ENCODE data around the gene BRD3. TPM values are rescaled to one million over a fixed set of nuclear protein-coding genes. Genes with fewer than 3 reads are reported as not detected.

BRD3 gene
- total RNA-seq, 1 donor from 2014 or later: 35.5 TPM

DNA sequence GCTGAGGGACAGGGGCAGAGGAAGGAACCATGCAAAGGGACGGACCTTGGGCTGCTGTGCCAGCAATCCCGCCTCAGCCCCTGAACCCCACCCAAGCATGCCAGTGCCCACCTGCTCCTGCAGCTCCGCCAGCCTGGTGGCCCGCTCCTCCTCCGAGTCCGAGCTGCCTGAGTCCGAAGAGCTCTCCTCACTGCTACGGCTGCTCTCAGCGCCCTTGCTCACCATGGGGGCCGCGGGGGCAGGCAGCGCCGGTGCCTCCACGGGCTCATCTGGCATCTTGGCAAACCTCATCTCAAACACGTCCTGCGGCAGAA lies 26.2 kb downstream of the BRD3 start:
- peaks cover 84% of the 10 kb centered on the region for H3K36me3 ChIP-seq
- DNase-seq (no peak), ATAC-seq (peak in 1 of 2 donors; percentile 16)
- TF ChIP-seq, protein P1, sequence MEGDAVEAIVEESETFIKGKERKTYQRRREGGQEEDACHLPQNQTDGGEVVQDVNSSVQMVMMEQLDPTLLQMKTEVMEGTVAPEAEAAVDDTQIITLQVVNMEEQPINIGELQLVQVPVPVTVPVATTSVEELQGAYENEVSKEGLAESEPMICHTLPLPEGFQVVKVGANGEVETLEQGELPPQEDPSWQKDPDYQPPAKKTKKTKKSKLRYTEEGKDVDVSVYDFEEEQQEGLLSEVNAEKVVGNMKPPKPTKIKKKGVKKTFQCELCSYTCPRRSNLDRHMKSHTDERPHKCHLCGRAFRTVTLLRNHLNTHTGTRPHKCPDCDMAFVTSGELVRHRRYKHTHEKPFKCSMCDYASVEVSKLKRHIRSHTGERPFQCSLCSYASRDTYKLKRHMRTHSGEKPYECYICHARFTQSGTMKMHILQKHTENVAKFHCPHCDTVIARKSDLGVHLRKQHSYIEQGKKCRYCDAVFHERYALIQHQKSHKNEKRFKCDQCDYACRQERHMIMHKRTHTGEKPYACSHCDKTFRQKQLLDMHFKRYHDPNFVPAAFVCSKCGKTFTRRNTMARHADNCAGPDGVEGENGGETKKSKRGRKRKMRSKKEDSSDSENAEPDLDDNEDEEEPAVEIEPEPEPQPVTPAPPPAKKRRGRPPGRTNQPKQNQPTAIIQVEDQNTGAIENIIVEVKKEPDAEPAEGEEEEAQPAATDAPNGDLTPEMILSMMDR (IDR thresholded peaks at IDR 0.05): no peak
- intact Hi-C loops (cut with DNase I): no loop called here
- H3K9me3 ChIP-seq: no peaks in the 10 kb centered on the region
- H3K27ac ChIP-seq: no peak overlapping the region
- H3K4me3 ChIP-seq: no peak overlapping the region
- H3K4me1 ChIP-seq: peaks cover 8% of the 10 kb centered on the region
- H3K27me3 ChIP-seq (ENCODE audit: low read depth): no peaks in the 10 kb centered on the region

DNA sequence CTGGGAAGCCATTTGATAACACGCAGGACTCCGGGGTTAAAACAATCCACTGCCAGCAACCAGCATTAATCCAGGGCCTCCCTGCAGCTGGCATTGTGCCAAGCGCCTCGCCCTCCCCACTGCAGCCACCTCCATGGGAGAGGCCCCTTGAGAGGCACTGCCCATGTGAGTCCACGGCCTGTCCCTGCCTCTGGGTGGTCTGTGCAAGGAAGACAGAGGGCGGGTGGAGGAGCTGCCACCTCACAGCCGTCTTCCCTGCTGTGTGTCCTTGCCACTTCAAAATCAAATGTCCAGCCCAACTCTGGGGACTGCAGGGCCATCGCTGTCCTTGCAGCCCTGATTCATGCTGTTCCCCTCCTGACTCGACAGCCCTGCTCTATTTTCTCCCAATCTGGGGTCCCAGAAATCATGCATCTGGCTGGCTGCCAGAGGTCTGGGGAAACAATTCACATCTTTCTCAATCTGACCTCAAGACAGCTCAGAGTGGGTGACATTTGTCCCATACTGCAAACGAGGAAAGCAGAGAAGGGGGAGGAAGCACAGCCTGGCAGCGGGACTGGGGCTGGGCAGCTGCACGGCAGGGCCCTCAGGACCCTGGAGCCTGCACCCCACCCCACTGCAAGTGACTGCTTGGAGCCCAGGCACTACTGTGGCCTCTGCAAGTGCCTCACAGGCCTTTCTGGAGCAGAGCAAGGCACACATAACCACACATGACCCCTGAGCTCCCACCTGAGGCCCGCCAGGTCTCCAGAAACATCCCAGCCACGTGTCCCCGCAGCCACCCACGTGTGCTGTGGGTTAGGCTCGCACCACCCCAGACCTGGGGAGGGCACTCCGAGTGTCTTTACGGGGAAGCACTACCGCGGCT lies 26.8 kb downstream of the BRD3 start:
- TF ChIP-seq, protein P1 (IDR thresholded peaks at IDR 0.05): no peak
- Histone ChIP-seq H3K27ac (no peak overlapping the region), H3K4me3 (no peak overlapping the region), H3K27me3 (ENCODE audit: low read depth) (no peaks in the 10 kb centered on the region), H3K9me3 (no peaks in the 10 kb centered on the region), H3K4me1 (peaks cover 8% of the 10 kb centered on the region), H3K36me3 (peaks cover 84% of the 10 kb centered on the region)
- DNase-seq: peak; percentile 48
- ATAC-seq: peak; percentile 58 to 64
- intact Hi-C loops (cut with DNase I): no loop called here

DNA sequence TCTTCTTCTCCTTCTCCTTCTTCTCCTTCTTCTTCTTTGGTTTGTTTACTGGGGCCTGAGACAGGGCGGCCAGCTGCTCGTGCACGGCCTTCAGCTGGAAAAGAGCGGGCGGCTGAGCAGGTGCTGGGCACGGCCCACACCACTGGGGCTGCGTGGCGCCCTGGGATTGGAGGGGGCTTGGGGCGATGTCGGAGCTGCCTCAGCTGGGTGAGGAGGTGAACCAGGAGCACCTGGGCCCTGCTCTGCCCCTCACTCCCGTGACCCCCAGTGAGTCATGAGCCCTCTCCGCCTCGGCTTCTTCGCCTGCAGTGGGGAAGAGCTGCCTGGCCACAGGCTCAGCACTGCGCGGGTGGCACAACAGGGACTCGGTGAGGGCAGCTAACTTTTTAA lies 27.7 kb downstream of the BRD3 start:
- Histone ChIP-seq H3K27me3 (ENCODE audit: low read depth) (no peaks in the 10 kb centered on the region), H3K36me3 (peaks cover 84% of the 10 kb centered on the region), H3K27ac (no peak overlapping the region), H3K9me3 (no peaks in the 10 kb centered on the region), H3K4me1 (peaks cover 8% of the 10 kb centered on the region), H3K4me3 (no peak overlapping the region)
- TF ChIP-seq, protein P1 (IDR thresholded peaks at IDR 0.05): no peak
- no peak for ATAC-seq
- intact Hi-C loops (cut with DNase I): no loop called here
- no peak for DNase-seq

DNA sequence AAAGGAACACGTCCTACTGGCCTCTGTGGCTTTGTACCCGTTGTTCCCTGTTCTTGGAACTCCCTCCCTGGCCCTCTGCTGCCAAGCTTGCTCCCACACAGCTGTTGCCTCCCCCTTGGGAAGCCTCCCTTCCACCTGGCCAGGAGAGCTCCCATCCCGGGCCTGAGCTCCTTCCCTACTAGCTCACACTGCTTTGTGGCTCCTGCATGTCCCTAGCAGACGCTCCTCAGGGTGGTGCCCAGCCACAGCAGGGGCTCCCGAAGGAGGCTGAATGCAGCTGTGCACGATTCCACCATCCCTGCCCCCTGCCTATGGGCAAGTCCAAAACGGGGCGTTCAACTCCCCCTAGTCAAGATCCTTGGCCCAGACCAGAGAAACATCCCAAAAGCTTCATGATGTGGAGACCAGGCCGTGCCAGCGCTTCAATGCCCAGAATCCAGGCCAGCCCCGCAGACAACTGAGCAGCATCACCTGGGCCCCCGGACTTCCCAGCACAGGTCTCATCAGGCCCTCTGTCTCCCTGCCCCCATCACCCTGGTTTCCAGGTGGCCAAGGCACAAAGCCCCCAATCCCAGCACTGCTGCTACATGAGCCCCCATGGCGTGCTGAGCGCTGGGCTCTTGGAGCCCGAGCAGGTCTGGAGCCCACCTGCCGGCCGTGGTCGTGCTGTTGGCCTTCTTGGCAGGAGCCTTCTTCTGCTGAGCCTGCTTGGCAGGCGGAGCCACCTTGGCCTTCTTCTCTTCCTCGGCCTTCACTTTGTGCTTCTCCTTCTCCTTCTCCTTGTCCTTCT lies 28.2 kb downstream of the BRD3 start:
- no peak overlapping the region for H3K4me3 ChIP-seq
- TF ChIP-seq, protein P1 (IDR thresholded peaks at IDR 0.05): no peak
- no peaks in the 10 kb centered on the region for H3K27me3 ChIP-seq (ENCODE audit: low read depth)
- H3K9me3 ChIP-seq: no peaks in the 10 kb centered on the region
- ATAC-seq: no peak
- intact Hi-C loops (cut with DNase I): no loop called here
- DNase-seq: no peak
- H3K27ac ChIP-seq: no peak overlapping the region
- H3K4me1 ChIP-seq: peaks cover 8% of the 10 kb centered on the region
- H3K36me3 ChIP-seq: peaks cover 84% of the 10 kb centered on the region

DNA sequence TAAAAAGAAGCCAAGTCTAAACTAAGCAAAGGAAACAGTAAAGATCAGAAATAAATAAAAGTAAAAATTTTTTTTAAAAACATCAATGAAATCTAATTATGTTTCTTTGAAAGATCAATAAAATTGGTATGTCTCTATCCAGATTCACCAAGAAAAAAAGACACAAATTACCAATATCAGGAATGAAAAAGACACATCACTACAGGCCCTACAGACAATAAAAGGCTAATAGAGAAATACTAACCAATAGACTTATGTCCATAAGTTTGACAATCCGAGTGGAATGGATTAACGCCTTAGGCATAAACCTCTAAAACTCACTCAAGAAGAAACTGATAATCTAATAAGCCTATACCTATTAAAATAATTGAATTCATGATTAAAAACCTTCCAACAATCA lies 30.2 kb downstream of the BRD3 start:
- Histone ChIP-seq H3K27ac (no peak overlapping the region), H3K4me3 (no peak overlapping the region), H3K4me1 (peaks cover 8% of the 10 kb centered on the region), H3K9me3 (no peaks in the 10 kb centered on the region), H3K27me3 (ENCODE audit: low read depth) (no peaks in the 10 kb centered on the region), H3K36me3 (peaks cover 87% of the 10 kb centered on the region)
- ATAC-seq (no peak), DNase-seq (no peak)
- intact Hi-C loops (cut with DNase I): no loop called here
- TF ChIP-seq, protein P1 (IDR thresholded peaks at IDR 0.05): no peak
